Urinary bladder (tissue), 4 donors: ENCODE data around the gene FLCN. TPM values are rescaled to one million over a fixed set of nuclear protein-coding genes. Genes with fewer than 3 reads are reported as not detected.
"Not testable (repeated sequence)": the region's sequence is repeated elsewhere in the genome, so short reads cannot be mapped to it uniquely, and the experiment has no call there.

Source experiments
- DNase-seq: peaks from one replicate; pipeline ENCODE4 v3.0.0-alpha.2; 2015; ENCODE audit errors: extremely low spot score
- H3K27ac ChIP-seq: one replicate; pipeline ENCODE4 v1.5.1; 2013; ENCODE audit warnings: low read depth, mild to moderate bottlenecking, moderate library complexity
- H3K36me3 ChIP-seq: one replicate; pipeline ENCODE4 v1.6.1; 2013; ENCODE audit warnings: mild to moderate bottlenecking, moderate library complexity; ENCODE audit not compliant: insufficient read depth
- H3K4me1 ChIP-seq: one replicate; pipeline ENCODE4 v1.6.1; 2013; ENCODE audit warnings: mild to moderate bottlenecking, moderate library complexity; ENCODE audit not compliant: insufficient read depth
- H3K4me3 ChIP-seq: one replicate; pipeline ENCODE4 v1.5.1; 2013; ENCODE audit warnings: low read depth, low read length
- WGBS: extraction: QIAGEN DNeasy Blood & Tissue Kit; methylation state at CpG from one replicate; pipeline ENCODE4 v1.1.7; 2013; 5-methylcytosine and 5-hydroxymethylcytosine counted together
- polyA plus RNA-seq: library from polyadenylated mRNA; stranded (reverse); fragments of 200-250 nt; gene quantifications from one replicate; pipeline ENCODE4 v1.2.3, GENCODE V29; 2013
- total RNA-seq: library from RNA; depleted of rRNA; stranded (reverse); fragments of >200 nt; gene quantifications from one replicate; pipeline ENCODE4 v1.2.3, GENCODE V29; 2014
- donor health status: healthy with polysubstance abuse.
- donor health status: healthy.

Gene FLCN, protein sequence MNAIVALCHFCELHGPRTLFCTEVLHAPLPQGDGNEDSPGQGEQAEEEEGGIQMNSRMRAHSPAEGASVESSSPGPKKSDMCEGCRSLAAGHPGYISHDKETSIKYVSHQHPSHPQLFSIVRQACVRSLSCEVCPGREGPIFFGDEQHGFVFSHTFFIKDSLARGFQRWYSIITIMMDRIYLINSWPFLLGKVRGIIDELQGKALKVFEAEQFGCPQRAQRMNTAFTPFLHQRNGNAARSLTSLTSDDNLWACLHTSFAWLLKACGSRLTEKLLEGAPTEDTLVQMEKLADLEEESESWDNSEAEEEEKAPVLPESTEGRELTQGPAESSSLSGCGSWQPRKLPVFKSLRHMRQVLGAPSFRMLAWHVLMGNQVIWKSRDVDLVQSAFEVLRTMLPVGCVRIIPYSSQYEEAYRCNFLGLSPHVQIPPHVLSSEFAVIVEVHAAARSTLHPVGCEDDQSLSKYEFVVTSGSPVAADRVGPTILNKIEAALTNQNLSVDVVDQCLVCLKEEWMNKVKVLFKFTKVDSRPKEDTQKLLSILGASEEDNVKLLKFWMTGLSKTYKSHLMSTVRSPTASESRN
- 31.3 TPM for total RNA-seq
- polyA plus RNA-seq = 35.9 TPM

DNA sequence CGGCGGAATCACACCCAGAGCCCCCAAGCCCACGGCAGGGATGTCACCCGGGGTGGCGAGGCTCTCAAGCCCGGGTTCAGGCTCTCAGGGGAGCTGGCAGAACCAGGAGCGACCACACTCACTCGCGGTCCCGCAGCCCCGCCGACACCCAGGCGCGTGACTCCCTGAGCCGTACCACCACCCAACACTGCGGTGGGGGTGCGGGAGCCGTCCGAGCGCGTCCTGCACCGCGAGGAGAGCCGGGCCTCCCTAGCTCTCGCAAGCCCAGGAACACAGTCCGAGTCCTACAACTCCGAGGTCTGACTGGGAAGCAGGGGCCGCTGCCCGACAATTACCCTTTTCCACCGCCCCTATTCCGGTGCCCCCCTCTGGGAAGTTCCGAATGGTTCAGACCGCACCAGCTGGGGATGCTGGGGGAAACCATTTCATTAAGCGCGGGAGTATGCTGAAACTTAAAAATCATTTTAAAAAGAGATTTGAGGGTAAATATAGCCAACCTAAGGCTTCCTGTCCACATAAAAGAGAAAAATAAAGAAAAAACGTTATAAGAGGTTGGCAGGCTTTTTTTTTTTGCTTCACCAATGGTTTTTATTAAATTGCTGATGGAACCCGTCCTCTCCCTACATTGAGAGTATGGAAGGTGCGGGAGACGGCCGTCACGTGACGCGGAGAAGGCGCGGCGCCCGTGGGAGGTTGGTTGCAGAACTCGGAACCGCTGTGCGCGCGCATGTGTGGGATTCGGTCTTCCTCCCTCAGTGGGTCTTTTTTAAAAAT, at the start of gene FLCN:
TSS of gene FLCN (minus strand) at position 143 of the 774 bp plus-strand sequence. CDS start 9,031 bp downstream, outside the sequence.
- no peaks in the 10 kb centered on the region for H3K4me1 ChIP-seq
- H3K36me3 ChIP-seq = no peaks in the 10 kb centered on the region
- peak; percentile 79 for DNase-seq
- WGBS = under 1% methylated on average over 53 of the region's 53 CpGs
- H3K4me3 ChIP-seq = peak within 1 kb of the TSS; percentile 89
- H3K27ac ChIP-seq = peak within 1 kb of the TSS; percentile 89

DNA sequence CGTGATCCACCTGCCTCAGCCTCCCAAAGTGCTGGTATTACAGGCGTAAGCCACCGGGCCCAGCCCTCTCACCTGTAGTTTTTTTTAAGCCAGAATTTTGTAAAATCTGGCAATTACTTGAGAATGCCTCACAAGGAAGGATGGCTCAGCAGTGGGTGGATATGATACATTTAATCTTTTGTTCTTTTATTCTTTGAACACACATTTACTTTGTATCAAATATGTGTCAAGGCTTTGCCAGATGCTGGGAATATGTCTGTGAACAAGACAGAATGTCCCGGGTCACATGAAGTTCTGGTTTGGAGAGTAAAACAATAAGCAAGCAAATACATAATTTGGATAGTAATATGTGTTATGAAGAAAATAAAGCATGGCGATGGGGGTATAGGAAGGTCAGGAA, 49.0 kb upstream of the FLCN start:
- no peak overlapping the region for H3K27ac ChIP-seq
- WGBS = 90% methylated on average over 5 of the region's 5 CpGs
- no peak overlapping the region for H3K4me3 ChIP-seq
- DNase-seq = no peak
- no peaks in the 10 kb centered on the region for H3K4me1 ChIP-seq
- H3K36me3 ChIP-seq = no peaks in the 10 kb centered on the region

DNA sequence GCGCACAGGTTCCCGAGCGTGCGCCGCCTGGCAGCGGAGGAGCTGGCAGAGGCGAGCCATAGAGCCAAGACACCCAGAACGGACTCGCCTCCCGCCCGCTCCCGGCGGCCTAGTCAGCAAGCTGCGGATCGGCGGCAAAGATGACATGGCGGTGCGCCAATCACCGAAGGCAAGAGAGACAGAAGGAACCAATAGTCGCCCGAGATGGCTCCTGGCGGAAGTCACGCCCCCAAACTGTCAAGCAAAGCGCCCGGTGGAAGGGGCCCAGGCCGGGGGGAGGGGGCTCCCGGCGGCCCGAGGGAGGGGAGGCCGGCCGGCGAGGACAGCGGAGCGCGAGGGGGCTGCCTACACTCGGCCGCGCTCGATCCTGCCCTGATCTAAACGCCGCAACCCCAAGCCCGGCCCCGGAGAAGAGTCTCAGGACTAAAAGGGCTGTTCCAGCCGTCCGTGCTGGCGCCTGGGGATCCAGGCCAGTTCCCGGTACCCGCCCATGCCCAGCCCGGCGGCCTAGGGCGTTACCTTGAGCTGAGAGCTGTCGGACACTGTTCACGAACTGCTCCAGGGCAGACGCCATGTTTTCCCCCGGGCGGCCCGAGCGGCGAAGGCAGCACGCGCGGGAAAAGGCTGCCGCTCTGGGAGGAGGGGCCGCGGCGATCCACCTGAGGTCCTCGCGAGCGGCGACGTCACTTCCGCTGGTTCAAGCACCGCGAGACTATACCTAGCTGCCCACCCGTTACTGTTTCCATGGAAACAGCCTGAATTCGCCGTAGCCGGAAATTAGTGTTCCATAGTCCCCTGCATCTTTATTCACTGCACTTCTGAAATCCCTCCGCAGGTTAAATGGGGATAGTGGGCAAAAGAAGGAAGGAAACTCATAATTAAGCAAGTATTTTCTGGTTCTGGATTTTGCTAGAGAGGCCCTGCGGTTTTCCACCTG, 43.9 kb upstream of the FLCN start, which contains the start of gene COPS3:
TSS of gene COPS3 (minus strand) at position 634 of the 937 bp plus-strand sequence. CDS start at position 574, 60 bp downstream.
- no peaks in the 10 kb centered on the region for H3K36me3 ChIP-seq
- peak within 1 kb of the TSS; percentile 81 for H3K27ac ChIP-seq
- no peaks in the 10 kb centered on the region for H3K4me1 ChIP-seq
- DNase-seq = peak; percentile 94
- H3K4me3 ChIP-seq = peak within 1 kb of the TSS; percentile 73
- WGBS = under 1% methylated on average over 80 of the region's 80 CpGs

DNA sequence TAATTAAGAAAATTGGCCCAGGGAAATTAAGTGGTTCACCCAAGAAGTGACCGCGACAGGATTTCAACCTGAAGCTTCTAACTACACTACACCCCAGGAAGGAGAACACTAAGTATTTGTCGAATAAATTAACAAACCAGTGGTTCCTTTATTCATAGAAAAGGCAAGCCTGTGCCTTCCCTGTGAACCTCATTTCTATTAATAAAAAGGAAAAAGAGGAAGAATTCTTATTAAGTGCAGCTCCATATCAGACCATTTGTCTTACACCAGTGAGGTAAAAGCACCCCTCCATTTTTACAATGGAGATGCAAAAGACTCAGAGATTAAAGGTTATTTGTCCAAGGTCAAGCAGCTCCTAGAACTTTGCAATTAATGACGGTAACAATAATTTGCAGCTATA, 42.3 kb upstream of the FLCN start:
- H3K36me3 ChIP-seq = no peaks in the 10 kb centered on the region
- DNase-seq = no peak
- no peak overlapping the region for H3K4me3 ChIP-seq
- H3K4me1 ChIP-seq = no peaks in the 10 kb centered on the region
- WGBS = 83% methylated on average over 4 of the region's 4 CpGs
- H3K27ac ChIP-seq = no peak overlapping the region

DNA sequence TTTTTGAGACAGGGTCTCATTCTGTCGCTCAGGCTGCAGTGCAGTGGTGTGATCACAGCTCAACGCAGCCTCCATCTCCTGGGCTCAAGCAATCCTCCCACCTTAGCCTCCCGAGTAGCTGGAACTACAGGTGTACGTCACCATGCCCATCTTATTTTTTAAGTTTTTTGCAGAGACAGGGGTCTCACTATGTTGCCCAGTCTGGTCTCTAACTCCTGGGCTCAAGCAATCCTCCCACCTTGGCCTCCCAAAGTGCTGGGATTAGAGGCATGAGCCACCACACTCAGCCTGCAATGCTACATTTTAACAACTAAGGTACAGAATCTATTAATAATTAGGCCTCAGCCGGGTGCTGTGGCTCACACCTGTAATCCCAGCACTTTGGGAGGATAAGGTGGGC, 40.5 kb upstream of the FLCN start:
- not testable (repeated sequence) for H3K4me1 ChIP-seq

DNA sequence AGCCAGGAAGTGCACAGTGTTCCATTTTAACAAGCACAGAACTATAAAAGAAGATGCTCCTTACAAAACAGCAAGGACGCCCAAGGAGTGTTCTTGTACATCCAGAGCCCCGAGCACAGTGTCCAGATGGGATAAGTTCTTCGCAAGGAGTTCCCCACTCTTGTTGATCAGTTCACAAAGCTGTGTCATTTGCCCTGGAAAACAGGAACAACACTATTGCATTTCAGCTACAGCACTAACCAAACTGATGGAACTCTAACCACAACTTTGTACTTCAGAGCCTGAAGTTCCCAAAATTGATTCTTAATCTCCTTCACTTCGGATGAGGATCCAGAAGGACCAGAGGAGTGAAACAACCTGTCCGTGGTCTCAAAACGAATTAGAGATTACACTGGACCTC, 39.0 kb upstream of the FLCN start:
- no peak overlapping the region for H3K4me3 ChIP-seq
- 85% methylated on average over 6 of the region's 6 CpGs for WGBS
- H3K36me3 ChIP-seq = no peaks in the 10 kb centered on the region
- no peak for DNase-seq
- H3K4me1 ChIP-seq = no peaks in the 10 kb centered on the region
- no peak overlapping the region for H3K27ac ChIP-seq

More for the DNA sequence above, 40.5 kb upstream of the FLCN start:
- whole genome bisulfite sequencing = 94% methylated on average over 5 of the region's 5 CpGs
- not testable (repeated sequence) for H3K27ac ChIP-seq, H3K4me3 ChIP-seq, H3K36me3 ChIP-seq, DNase-seq

DNA sequence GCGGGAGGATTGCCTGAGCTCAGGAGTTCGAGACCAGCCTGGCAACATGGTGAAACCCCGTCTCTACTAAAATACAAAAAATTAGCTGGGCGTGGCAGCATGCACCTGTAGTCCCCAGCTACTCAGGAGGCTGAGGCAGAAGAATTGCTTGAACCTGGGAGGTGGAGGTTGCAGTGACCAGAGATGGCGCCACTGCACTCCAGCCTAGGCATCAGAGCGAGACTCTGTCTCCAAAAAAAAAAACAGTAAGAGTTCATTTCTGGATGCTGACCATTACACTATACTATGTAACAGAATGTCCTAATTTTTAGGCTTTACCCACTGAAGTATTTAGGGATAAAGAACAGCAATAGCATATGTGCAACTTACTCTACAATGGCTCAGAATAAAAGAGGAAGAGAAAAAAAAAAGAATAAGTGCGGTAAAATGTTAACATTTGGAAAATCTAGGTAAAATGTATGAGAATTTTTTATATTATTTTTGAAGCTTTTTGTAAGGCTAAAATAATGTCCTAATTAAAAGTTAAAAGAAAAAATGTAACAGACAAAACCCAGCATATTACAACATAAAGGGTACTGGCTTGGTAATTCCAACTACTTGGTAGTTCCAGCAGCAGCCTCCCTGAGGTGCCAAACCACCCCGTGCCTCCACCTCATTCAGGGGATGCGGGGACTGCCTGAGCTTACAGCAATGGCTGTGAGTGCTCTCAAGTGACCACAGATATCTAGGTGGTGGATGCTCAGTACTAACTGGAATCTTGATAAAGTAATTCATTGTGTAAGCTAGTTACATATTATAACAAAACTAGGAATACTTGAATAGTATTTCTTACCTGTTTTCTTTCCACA, 33.2 kb upstream of the FLCN start:
- Histone ChIP-seq H3K4me3 (no peak overlapping the region), H3K27ac (no peak overlapping the region), H3K36me3 (peaks cover 4% of the 10 kb centered on the region), H3K4me1 (no peaks in the 10 kb centered on the region)
- no peak for DNase-seq
- 92% methylated on average over 9 of the region's 9 CpGs for WGBS

DNA sequence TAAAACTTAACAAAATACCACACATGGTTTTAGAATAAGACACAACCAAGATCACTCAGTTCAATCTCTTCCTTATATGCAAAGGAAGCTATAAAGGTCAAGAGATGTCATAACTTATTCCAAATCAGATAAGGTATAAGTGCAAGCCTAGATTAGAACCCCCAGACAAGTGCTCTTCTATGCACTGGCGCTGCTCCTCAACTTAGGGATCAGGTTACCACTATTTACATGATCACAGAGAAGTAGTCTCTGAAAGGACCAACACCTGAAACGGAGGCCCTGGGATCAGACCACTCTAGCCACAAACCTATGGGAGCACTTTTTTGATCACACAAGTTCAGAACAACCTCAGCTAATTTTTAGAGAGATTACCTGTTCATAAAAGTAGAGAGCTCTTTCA, 27.5 kb upstream of the FLCN start:
- DNase-seq = no peak
- no peak overlapping the region for H3K27ac ChIP-seq
- peaks cover 4% of the 10 kb centered on the region for H3K36me3 ChIP-seq
- H3K4me1 ChIP-seq = no peaks in the 10 kb centered on the region
- no peak overlapping the region for H3K4me3 ChIP-seq
- 73% methylated on average over 2 of the region's 2 CpGs for WGBS

DNA sequence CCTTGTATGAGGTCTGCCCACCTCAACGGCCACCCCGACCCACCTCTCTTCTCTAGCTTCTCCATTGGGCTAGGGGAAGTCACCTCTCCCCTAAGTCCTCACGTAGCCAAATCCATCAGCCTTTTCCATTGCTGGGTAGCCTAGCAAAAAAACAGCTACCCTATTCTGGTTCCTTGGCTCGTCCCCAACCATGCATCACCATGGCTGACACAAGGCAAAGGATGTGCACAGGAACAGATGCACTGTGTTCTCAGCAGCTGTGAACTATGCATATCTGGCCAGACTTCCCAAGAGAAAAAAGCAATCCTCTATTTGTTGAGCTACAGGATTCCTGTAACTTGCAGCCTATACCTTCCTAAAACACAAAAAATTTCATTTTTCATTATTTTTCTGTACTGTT, 22.0 kb upstream of the FLCN start:
- no peaks in the 10 kb centered on the region for H3K36me3 ChIP-seq
- H3K4me3 ChIP-seq = no peak overlapping the region
- 94% methylated on average over 4 of the region's 4 CpGs for WGBS
- no peaks in the 10 kb centered on the region for H3K4me1 ChIP-seq
- no peak overlapping the region for H3K27ac ChIP-seq
- DNase-seq = no peak

DNA sequence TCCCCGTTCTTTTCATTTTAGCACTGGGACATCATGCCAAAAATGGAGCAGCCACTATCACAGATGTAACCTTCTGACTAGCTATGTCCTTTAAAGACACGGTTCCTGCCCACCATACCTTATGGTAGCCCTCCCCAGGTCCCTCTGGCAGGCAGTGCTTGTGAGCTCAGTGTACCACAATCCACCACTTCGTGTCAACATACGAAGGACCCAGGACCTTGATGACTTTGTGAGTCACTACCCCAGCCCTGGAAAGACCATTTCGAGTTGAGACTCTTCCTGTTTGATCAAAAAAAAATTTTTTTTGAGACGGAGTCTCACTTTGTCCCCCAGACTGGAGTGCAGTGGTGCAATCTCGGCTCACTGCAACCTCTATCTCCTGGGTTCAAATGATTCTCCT, 21.0 kb upstream of the FLCN start:
- no peak for DNase-seq
- H3K4me1 ChIP-seq = no peaks in the 10 kb centered on the region
- H3K36me3 ChIP-seq = no peaks in the 10 kb centered on the region
- WGBS = 92% methylated on average over 7 of the region's 7 CpGs
- no peak overlapping the region for H3K4me3 ChIP-seq
- no peak overlapping the region for H3K27ac ChIP-seq

DNA sequence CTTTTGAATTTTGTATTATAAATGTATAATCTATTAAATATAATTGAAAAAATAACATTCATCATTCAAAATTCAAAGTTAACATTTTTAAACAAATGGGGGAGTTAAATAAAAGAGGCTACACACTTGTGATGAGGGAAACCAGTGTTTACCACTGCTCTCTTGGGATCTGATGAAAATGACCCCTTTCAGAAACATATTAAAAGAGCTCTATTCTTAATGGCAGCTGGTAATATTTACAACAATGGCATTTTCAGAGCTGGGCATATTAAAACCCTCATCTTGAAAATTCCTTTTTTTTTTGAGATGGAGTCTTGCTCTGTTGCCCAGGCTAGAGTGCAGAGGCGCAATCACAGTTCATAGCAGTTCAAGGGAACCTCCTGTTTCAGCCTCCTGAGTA, 19.3 kb upstream of the FLCN start:
- no peak for DNase-seq
- no peak overlapping the region for H3K27ac ChIP-seq
- 93% methylated on average over 1 of the region's 1 CpG for WGBS
- no peaks in the 10 kb centered on the region for H3K4me1 ChIP-seq
- H3K36me3 ChIP-seq = no peaks in the 10 kb centered on the region
- H3K4me3 ChIP-seq = no peak overlapping the region

DNA sequence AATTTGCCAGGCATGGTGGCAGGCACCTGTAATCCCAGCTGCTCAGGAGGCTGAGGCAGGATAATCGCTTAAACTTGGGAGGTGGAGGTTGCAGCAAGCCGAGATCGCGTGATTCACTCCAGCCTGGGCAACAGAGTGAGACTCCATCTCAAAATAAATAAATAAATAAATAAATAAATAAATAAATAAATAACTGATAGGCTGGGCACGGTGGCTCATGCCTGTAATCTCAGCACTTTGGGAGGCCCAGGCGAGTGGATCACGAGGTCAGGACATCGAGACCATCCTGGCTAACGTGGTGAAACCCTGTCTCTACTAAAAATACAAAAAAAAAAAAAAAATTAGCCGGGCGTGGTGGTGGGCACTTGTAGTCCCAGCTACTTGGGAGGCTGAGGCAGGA, 18.7 kb upstream of the FLCN start:
- not testable (repeated sequence) for DNase-seq, H3K27ac ChIP-seq, H3K4me3 ChIP-seq, H3K36me3 ChIP-seq, H3K4me1 ChIP-seq
- WGBS = 94% methylated on average over 11 of the region's 11 CpGs
